Tibial nerve (tissue), 4 donors: Measurements from ENCODE around the gene KRT82. TPM values are rescaled to one million over a fixed set of nuclear protein-coding genes. Genes with fewer than 3 reads are reported as not detected.

Experiments used
- DNase-seq, 2 donors: peaks; one replicate each; pipeline ENCODE4 v3.0.0-alpha.2; 2019; ENCODE audit warnings: low spot score in 2 of 2
- H3K27ac ChIP-seq, 4 donors: fragments of 200-600 bp; sonication (generic) in 3 of 4; one replicate each; pipeline ENCODE4 v1.5.1; 2017 to 2019; ENCODE audit warnings: mild to moderate bottlenecking in 1 of 4
- H3K27me3 ChIP-seq, 2 donors: fragments of 200-600 bp; sonication (generic) in 1 of 2; one replicate each; pipeline versions ENCODE4 v1.5.1 to v1.6.0; 2017 to 2019
- H3K36me3 ChIP-seq, 3 donors: fragments of 200-600 bp; sonication (generic); one replicate each; pipeline ENCODE4 v1.5.1; 2018 to 2019
- H3K4me1 ChIP-seq, 4 donors: fragments of 200-600 bp; sonication (generic) in 3 of 4; one replicate each; pipeline ENCODE4 v1.5.1; 2017 to 2019
- H3K4me3 ChIP-seq, 4 donors: fragments of 200-600 bp; sonication (generic) in 3 of 4; one replicate each; pipeline ENCODE4 v1.5.1; 2017 to 2019; ENCODE audit warnings: mild to moderate bottlenecking in 1 of 4, moderate library complexity in 1 of 4
- H3K9me3 ChIP-seq, 4 donors: fragments of 200-600 bp; sonication (generic) in 3 of 4; one replicate each; pipeline ENCODE4 v1.5.1; 2017 to 2019
- EP300 ChIP-seq, 2 donors: sonication (generic); formaldehyde crosslinking; IDR thresholded peaks; one replicate each; pipeline ENCODE4 v1.6.1; 2017; ENCODE audit warnings: antibody characterized with exemption in 2 of 2, mild to moderate bottlenecking in 1 of 2
- POLR2A ChIP-seq, 2 donors: fragments of 450-650 bp; IDR thresholded peaks; one replicate each; pipeline ENCODE4 v1.6.1; 2017; ENCODE audit warnings: antibody characterized with exemption in 2 of 2, mild to moderate bottlenecking in 2 of 2, moderate library complexity in 2 of 2
- WGBS, 2 donors: methylation state at CpG; one replicate each; pipeline ENCODE4 v1.1.5; 2018; 5-methylcytosine and 5-hydroxymethylcytosine counted together
- total RNA-seq, 4 donors: library from RNA; depleted of rRNA; stranded (reverse); fragments of >200 nt; gene quantifications; one replicate each; pipeline ENCODE4 v1.1.0, GENCODE V29; 2016
- TF ChIP-seq, protein P1 (sequence below), 5 experiments: fragments of 200-600 bp in 3 of 5; fragments of 450-650 bp in 2 of 5; sonication (generic) in 3 of 5; IDR thresholded peaks; one replicate each; pipeline ENCODE4 v1.5.1; 2016 to 2019; ENCODE audit warnings: antibody characterized with exemption in 5 of 5, mild to moderate bottlenecking in 3 of 5, moderate library complexity in 2 of 5

Gene KRT82
- total RNA-seq, 4 donors from 2014 or later, result not detected

DNA sequence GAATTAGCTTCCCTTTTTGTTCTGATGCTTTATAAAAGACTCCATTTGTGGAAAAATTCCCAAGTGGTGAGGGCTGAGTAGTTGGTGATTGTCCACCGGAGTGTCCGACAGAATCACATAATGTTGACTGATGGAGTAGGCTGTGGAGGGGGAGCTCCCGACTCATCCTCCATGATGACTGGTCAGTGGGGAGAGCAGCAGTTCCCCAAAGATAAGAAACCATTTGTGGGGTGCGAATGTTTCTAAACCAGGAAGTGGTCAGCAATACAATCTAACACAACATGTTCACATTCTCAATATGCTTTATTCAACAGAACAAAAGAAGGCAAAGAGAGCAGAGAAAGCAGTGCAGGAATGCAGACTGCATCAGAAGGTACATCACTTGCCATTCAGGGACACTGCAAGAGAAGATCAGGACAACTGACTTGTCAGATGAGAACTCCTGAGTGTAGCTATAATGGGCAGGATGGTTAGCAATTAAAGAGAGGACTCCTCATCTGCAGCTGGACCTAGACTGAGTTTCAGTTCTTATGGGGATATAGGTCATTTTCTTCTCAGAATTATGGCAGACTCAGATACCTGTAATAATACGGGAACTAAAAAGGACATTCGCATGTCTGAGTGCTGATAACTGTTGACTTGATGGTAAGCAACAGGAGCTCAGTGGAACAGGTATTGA, 40.4 kb upstream of the KRT82 start:
- DNase-seq, result no peak
- H3K27me3 ChIP-seq, result peaks cover 0 to 3% of the 10 kb centered on the region in 2 donors
- H3K9me3 ChIP-seq, result no peaks in the 10 kb centered on the region
- TF ChIP-seq EP300 (IDR thresholded peaks at IDR 0.05) (no peak), POLR2A (IDR thresholded peaks at IDR 0.05) (no peak)
- TF ChIP-seq, protein P1, sequence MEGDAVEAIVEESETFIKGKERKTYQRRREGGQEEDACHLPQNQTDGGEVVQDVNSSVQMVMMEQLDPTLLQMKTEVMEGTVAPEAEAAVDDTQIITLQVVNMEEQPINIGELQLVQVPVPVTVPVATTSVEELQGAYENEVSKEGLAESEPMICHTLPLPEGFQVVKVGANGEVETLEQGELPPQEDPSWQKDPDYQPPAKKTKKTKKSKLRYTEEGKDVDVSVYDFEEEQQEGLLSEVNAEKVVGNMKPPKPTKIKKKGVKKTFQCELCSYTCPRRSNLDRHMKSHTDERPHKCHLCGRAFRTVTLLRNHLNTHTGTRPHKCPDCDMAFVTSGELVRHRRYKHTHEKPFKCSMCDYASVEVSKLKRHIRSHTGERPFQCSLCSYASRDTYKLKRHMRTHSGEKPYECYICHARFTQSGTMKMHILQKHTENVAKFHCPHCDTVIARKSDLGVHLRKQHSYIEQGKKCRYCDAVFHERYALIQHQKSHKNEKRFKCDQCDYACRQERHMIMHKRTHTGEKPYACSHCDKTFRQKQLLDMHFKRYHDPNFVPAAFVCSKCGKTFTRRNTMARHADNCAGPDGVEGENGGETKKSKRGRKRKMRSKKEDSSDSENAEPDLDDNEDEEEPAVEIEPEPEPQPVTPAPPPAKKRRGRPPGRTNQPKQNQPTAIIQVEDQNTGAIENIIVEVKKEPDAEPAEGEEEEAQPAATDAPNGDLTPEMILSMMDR (IDR thresholded peaks at IDR 0.05), result no peak
- no peak overlapping the region for H3K4me3 ChIP-seq
- H3K27ac ChIP-seq, result no peak overlapping the region
- H3K36me3 ChIP-seq, result no peaks in the 10 kb centered on the region
- peaks cover 0 to 4% (median 0%) of the 10 kb centered on the region in 4 donors for H3K4me1 ChIP-seq
- WGBS, 2 donors, result 74 to 77% methylated on average over 6 of the region's 6 CpGs

DNA sequence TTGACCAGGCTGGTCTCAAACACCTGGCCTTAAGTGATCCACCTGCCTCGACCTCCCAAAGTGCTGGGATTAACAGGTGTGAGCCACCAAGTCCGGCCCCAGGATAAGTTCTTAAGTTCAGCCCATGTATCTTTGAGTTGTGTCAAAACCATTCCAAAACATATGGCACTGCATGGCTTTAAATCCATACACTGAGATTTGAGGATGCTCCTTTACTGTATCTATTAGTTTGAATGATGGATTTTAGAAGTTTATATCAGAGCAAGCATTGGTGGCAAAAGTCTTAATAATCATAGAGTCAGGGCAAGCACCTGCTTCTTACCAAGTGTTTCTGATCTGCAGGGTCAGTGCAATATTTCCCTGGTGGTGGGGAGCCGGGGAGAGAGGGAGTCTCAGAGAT, 39.7 kb upstream of the KRT82 start:
- Histone ChIP-seq H3K27me3 (peaks cover 0 to 3% of the 10 kb centered on the region in 2 donors), H3K4me3 (no peak overlapping the region), H3K4me1 (peaks cover 0 to 4% (median 0%) of the 10 kb centered on the region in 4 donors), H3K27ac (no peak overlapping the region), H3K36me3 (no peaks in the 10 kb centered on the region), H3K9me3 (no peaks in the 10 kb centered on the region)
- no peak for TF ChIP-seq POLR2A (IDR thresholded peaks at IDR 0.05)
- TF ChIP-seq, protein P1 (IDR thresholded peaks at IDR 0.05), result no peak
- TF ChIP-seq EP300 (IDR thresholded peaks at IDR 0.05), result no peak
- WGBS, 2 donors, result 52 to 65% methylated on average over 3 of the region's 3 CpGs
- no peak for DNase-seq

DNA sequence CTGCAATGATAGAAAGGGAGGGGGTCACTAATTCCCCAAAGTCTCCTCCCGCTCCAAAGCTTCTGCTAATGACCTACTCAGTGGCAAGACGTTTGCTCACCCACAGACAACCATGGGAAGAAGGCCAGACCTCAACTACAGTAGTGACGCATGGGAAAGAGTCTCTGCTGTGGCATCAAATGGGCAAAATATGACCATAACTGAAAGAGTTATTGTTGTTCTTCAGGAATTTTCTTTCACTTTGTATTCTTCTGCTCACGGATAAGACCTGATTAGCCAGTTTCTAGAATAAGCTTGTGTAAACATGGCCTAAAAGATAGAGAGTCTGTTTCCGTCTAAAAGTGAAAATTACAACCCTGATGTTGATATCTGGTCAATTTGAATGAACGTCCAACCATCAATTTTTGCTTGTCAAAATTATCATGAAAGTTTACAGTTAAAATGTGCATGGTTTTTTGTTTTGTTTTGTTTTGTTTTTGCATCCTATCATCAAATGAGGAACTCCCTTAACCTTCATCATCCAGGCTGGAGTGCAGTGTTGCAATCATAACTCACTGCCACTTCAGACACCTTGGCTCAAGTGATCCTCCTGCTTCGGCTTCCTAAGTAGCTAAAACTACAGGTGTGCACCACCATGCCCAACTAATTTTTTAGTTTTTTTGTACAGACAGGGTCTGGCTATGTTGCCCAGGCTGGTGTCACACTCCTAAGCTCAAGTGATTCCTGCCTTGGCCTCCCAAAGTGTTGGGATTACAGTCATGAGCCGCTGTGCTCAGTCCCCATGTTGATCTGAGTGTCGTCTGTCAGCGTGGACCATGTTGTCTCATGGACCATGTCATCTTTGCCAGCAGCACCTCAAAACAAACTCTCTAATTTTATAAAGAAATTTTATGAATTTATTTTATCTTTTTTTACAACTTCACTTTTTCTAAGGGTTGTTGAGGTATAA, 38.8 kb upstream of the KRT82 start:
- no peak for TF ChIP-seq EP300 (IDR thresholded peaks at IDR 0.05)
- TF ChIP-seq, protein P1 (IDR thresholded peaks at IDR 0.05), result no peak
- no peak for TF ChIP-seq POLR2A (IDR thresholded peaks at IDR 0.05)
- Histone ChIP-seq H3K27me3 (peaks cover 0 to 3% of the 10 kb centered on the region in 2 donors), H3K9me3 (no peaks in the 10 kb centered on the region), H3K27ac (no peak overlapping the region), H3K36me3 (no peaks in the 10 kb centered on the region), H3K4me3 (no peak overlapping the region), H3K4me1 (peaks cover 0 to 4% (median 0%) of the 10 kb centered on the region in 4 donors)
- DNase-seq, result no peak
- WGBS, 2 donors, result 71 to 76% methylated on average over 10 of the region's 10 CpGs

DNA sequence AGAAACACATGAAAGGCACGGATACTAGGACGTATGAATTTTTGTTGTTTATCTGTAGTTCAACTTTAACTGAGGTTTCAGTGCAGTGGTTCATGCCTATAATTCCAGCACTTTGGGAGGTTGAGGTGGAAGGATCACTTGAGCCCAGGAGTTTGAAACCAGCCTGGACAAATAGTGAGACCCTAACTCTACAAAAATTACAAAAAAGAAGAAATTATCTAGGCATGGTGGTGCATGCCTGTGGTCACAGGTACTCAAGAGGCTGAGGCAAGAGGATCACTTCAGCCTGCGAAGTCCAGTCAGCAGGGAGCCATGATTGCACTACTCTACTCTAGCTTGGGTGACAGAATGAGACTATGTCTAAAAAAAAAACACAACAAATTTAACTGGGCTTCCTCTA, 37.8 kb upstream of the KRT82 start:
- H3K4me3 ChIP-seq, result no peak overlapping the region
- TF ChIP-seq, protein P1 (IDR thresholded peaks at IDR 0.05), result no peak
- TF ChIP-seq POLR2A (IDR thresholded peaks at IDR 0.05), result no peak
- no peaks in the 10 kb centered on the region for H3K36me3 ChIP-seq
- WGBS, 2 donors, result 91% methylated on average over 3 of the region's 3 CpGs
- peaks cover 0 to 4% (median 0%) of the 10 kb centered on the region in 4 donors for H3K4me1 ChIP-seq
- no peaks in the 10 kb centered on the region for H3K9me3 ChIP-seq
- H3K27ac ChIP-seq, result no peak overlapping the region
- peaks cover 0 to 3% of the 10 kb centered on the region in 2 donors for H3K27me3 ChIP-seq
- no peak for DNase-seq

DNA sequence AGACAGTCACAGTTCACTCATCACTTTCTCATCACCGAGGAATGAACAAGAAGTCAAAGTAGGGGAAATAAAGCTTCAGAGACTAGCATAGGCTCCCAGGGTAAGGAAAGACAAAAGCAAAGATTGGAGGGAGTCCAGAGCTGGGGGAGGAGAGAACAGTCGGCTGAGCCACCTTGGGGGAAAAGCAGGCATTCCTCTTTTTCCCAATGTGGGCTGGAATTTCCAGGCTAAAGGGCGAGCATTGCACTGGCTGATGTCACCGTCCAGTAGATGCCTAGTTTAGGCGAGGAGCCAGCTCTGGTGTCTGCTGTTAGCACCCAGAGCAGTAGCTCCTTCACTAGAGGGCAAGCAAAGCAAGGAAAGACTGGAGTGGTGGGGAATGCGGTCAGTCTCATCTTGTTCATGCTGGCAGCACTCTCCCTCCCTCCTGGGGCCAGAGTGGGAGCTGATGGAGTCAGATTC, 36.5 kb upstream of the KRT82 start:
- Histone ChIP-seq H3K27me3 (peaks cover 0 to 3% of the 10 kb centered on the region in 2 donors), H3K9me3 (no peaks in the 10 kb centered on the region), H3K4me3 (no peak overlapping the region), H3K36me3 (no peaks in the 10 kb centered on the region), H3K4me1 (peaks cover 0 to 4% (median 0%) of the 10 kb centered on the region in 4 donors), H3K27ac (no peak overlapping the region)
- 14 to 25% methylated on average over 6 of the region's 6 CpGs for WGBS, 2 donors
- DNase-seq, result no peak
- no peak for TF ChIP-seq EP300 (IDR thresholded peaks at IDR 0.05)
- no peak for TF ChIP-seq POLR2A (IDR thresholded peaks at IDR 0.05)
- TF ChIP-seq, protein P1 (IDR thresholded peaks at IDR 0.05), result no peak
